Esophagus squamous epithelium (tissue), 4 donors: ENCODE measurements around the gene AUTS2.

Experiments used
- POLR2A ChIP-seq, 4 donors: fragments of 450-650 bp; IDR thresholded peaks; one replicate each; pipeline ENCODE4 v1.6.1; 2017; ENCODE audit warnings: antibody characterized with exemption in 4 of 4, mild to moderate bottlenecking in 4 of 4, moderate library complexity in 3 of 4
- TF ChIP-seq, protein P1 (sequence below), 6 experiments: fragments of 450-650 bp in 4 of 6; fragments of 200-600 bp in 2 of 6; sonication (generic) in 2 of 6; IDR thresholded peaks; one replicate each; pipeline ENCODE4 v1.5.1; 2016 to 2019; ENCODE audit warnings: antibody characterized with exemption in 6 of 6, mild to moderate bottlenecking in 4 of 6, moderate library complexity in 4 of 6

DNA sequence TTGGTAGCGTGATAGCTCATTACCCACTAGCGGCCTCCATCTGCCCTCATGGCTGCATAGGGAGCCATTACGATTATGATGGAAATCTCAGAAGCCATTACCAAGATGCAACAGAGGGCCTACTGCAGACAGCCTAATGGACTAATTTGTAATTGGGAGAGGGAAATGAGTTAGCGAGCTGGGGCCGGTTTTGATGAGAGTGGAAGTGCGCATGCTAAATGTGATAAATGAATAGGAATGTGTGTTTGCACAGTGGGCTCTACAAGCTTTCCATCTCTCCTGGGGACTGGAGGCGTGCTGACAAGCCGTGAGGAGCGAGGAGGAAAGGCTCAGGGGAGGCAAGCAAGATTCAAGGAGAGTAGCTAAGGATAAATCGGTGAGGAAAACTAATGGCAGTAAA lies 889.2 kb downstream of the AUTS2 start:
- TF ChIP-seq POLR2A (IDR thresholded peaks at IDR 0.05), result no peak
- TF ChIP-seq, protein P1, sequence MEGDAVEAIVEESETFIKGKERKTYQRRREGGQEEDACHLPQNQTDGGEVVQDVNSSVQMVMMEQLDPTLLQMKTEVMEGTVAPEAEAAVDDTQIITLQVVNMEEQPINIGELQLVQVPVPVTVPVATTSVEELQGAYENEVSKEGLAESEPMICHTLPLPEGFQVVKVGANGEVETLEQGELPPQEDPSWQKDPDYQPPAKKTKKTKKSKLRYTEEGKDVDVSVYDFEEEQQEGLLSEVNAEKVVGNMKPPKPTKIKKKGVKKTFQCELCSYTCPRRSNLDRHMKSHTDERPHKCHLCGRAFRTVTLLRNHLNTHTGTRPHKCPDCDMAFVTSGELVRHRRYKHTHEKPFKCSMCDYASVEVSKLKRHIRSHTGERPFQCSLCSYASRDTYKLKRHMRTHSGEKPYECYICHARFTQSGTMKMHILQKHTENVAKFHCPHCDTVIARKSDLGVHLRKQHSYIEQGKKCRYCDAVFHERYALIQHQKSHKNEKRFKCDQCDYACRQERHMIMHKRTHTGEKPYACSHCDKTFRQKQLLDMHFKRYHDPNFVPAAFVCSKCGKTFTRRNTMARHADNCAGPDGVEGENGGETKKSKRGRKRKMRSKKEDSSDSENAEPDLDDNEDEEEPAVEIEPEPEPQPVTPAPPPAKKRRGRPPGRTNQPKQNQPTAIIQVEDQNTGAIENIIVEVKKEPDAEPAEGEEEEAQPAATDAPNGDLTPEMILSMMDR (IDR thresholded peaks at IDR 0.05), result no peak
